Stimulated activated CD4-positive, alpha-beta T cell treated with anti-CD3 and anti-CD28 coated beads, Interleukin-1b, Interleukin-23, amount 100 ng/mL, for 48 hours (primary cell): ENCODE data around the gene CCDC187.

ENCODE experiments used
- DNase-seq: peaks from one replicate; pipeline ENCODE4 v3.0.0-alpha.2; 2020

Gene CCDC187

DNA sequence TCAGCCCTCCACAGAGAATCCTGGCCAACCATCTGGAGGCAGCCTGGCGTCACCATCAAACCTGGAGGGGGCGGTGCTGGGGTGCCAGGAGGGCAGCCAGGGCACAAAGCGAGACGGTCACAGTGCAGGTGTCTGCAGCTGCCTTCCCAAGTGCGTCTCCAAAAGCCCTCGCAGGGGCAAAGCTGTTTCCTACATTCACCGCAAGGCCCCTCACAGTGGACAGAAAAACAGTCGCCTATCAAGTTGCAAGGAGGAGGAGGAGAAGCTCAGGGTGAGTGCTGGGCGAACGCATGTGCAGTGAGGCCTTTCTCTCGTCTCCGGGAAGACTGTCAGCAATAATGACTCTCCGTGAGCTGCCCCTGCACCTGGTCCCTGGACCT is 81.0 kb downstream of the CCDC187 start:
- no peak for DNase-seq

DNA sequence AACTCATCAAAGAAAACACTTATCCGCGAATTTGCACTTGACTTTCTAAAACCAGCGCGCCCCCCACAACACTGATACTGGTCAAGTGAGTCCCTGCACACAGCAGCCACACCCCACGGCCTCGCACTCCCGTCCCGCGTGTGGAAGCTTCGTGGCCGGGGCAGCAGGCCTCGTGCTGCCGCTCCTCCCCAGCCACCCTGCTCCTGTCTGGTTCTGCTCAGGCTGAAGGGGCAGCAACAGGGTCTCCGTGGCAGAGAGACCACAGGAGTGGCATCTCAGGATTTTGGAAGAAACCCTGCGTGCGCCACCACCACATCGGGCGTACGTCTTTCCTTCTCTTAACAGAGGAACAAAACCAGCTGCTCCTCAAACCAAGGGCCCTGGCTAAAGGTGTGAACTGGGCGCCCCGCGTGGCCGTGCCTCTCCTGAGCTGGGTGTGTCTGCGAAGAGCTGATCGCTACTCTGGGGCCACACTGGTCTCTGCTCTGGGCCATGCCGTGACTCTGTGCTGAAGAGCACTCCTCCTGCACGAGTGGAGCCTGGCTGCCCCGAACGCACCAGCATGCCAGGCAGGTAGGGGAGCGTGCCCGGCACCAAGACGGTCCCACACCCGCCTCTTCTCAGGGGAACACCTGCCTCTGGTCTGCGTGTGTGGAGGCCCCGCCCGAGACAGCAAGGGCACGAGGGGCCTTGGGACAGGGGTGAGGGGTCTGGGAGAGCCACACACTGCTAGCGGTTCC is 81.6 kb downstream of the CCDC187 start:
- DNase-seq: no peak

DNA sequence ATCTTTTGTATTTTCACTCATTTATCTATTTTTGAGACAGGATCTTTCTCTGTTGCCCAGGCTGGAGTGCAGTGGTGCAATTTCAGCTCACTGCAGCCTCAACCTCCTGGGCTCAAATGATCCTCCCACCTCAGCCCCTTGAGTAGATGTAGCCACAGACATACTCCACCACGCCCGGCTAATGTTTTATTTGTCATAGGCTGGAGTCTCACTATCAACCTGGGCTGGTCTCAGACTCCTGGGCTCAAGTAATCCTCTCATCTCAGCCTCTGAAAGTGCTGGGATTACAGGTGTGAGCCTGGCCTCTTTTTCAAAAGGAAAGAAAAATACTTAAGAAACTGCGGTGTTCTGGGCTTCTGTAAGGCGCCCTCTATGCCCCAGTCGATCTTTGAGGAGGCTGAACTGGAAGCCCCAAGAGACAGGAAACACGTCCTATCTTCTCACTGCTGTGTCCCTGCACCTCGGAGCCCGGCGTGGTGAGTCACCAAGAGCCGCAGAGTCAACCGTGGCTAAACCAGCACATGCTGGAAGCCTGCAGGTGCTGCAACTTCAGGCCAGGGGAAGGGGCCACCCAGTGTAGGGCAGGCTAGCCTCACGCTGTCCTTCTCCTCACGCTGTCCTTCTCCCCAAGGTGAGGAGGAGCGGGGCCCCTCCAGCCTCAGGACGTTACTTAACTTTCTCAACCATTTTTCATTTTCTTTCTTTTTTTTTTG is 83.7 kb downstream of the CCDC187 start:
- no peak for DNase-seq

DNA sequence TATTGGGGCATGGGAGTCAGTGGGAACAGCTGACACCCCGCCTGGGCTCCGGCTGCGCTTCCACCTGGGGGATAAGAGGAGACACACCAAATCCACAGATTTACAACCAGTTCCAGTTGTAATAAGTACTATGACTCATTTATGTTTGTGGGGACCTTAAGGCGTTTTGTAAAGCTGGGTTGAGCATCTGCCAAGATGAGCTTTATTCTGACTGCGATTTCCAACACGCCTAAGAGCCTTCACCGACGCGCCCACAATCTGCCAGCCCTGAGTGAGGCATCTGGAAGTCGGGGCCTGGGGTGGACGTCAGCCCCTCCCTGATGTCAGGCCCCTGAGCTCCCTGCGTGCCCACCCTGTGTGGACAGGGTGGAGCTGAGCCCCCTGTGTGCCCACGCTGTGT is 84.6 kb downstream of the CCDC187 start:
- no peak for DNase-seq

DNA sequence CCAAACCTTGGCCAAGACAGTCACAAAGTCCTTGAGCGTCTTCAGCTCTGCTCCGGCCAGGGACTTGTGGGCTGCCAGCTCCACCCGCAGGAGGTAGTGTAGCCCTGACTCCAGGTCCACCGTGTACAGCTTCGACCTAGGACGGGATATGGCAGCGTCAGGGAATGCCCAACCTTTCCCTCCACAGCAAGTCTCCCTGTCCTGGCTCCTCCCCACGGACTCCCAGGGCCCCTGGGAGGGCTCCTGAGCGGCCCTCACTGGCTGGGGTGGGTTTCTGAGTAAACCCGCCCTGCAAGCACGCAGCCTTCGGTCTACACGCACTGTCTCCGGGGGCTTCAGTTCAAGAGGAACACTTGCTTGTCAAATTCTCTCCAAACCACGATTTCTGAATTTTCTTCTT is 85.2 kb downstream of the CCDC187 start:
- DNase-seq: no peak

DNA sequence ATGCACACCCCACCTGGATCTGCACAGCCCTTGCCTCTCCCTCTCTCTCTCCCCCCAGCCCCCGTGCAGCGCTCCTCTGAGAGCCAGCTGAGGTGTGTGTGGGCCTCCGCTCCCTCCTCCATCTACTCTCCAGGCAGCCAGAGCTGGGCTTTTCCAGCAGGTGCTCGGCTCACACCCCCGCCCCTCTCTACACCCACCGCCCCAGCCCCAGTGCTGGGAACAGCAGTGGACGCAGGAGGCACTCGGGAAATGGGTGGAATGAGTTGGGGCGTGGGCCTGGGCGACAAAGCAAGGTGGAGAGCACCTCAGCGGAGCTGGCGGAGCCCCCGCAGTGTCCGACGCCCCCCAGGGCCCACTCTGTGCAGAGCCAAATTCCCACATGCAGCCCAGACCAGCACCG is 85.6 kb downstream of the CCDC187 start:
- DNase-seq: no peak

DNA sequence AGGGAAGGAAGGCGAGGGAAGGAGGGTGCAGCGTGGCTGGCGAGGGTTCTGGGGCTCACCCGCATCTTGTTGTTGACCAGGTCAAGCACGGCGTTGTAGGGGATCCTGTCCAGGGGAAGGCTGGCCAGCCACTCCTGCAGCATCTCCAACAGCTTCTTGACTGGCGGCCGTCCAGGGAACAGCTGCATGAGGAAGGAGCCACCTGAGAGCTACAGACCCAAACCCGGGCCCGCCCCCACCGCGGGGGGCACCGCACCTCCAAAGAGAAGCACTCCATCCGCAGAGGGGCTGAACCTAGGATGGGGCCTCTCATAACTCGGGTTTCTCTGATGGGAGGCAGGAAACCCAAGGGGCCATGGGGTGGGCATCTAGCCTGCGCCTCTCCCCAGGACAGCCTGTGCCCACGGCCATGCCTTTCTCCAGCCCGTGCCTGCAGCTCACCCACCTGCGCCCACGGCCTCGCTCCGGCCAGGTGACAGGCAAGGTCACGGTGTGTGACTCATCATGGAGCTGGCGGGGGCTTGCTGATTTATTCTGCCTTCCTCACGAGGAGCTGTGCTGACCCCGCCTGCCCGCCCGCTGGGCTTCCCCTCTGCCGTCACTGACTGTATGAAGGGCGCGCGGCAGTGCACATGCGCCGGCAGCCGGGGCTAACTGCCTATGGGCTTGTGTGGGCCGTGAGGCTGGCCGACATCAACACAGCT is 87.2 kb downstream of the CCDC187 start:
- DNase-seq: no peak

DNA sequence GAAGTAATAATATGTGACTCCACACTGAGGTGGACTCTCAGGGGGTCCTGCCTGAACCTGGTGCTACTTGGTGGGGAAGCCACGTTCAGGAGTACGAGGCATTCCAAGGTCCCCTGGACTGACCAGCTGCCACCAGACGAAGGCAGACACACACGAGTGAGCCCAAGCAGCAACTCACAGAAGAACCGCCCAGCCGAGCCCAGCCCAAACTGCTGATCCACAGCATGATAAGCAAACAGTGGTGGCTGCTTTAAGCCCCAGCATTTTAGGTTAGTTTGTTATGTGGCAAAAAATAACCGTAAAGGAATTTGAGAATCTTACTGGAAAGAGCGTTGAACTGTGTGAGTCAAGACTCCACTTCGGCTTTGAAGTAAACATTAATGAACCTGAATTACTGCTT is 90.2 kb downstream of the CCDC187 start:
- no peak for DNase-seq

DNA sequence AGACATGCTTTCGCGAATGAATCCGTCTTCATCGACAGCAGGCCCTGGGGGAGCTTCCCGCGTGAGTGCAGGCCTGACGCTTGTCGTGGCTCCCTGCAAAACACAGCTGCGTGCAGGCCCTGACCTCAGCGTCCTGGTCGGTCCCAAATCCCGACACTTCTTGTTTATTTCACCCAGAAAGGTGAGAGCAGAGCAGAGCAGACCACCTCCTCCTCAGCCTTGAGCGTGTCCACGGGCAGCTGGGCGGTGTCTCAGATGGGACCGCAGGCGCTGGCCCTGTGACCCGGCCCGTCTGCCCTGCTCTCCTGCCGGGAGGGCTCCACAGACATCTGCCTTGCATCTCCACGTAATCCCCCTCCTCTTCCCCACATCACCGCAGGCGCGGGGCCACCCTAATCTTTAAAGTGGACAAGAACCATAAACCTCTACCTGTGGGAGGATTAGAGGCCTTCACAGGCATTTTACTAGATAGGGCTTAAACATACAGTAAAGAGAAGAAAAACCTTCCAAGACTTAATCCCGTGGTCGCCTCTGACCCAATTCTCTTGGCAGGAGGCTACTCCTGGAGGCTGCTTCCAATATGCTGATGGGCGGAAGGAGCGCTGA is 91.4 kb downstream of the CCDC187 start:
- DNase-seq: no peak

DNA sequence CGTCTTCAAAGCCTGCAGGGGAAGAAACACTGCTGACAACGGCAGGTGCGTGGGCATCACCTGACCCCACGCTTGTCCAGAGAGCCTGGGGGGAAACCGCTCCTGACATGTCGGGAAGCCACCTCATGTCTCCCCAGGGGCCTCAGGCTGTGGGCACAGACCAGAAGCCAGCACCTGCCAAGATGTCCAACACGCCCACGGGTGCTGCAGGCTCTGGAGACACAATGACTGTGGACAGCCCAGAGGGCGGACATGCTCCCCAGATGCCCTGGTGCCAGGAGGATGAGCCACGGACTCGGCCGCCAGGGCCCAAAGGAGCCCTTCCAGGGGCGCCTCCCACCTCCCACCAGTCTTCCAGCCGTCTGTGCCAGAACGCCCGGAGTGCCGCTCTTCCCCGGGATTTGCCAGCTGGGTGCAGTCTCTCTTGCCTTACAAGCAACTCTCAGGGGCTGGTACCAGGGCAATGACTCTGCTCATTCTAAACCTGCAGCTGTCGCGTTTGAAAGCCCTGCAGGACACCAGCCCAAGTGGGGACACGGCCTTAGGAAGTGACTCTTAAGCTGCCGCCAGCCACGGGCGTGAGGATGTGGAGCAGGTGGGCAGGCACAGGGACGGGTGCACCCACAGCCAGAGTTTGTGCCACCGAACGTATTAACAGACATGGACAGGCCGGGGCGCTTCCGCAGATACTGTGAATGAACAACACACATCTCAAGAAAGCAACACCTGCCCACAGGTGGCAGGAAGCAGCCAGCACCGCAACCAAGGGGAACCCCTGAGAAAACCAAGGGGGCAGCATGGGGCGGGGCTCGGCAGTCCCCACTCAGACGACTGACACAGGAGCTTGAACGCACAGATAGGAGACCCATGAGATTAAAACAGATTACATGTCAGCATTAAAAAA is 92.2 kb downstream of the CCDC187 start:
- no peak for DNase-seq

DNA sequence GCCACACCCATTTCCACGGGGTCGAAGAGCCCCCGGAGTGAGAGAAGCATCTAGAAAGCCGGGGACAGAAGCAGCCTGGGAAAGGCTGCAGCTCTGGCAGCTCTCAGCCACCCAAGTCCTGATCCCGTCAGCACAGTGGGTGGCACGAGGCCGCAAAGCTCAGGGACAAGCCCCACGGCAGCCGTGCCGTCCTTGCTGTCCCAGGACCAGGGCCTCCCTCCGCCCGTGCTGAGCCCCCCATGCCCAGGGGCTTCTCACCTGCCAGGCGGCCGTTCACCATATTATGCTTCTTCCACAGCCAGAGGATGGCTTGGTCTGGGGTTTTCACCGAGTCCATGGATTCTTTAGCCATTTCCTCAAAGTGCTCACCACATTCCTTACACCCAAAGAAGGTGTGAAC is 92.9 kb downstream of the CCDC187 start:
- no peak for DNase-seq

DNA sequence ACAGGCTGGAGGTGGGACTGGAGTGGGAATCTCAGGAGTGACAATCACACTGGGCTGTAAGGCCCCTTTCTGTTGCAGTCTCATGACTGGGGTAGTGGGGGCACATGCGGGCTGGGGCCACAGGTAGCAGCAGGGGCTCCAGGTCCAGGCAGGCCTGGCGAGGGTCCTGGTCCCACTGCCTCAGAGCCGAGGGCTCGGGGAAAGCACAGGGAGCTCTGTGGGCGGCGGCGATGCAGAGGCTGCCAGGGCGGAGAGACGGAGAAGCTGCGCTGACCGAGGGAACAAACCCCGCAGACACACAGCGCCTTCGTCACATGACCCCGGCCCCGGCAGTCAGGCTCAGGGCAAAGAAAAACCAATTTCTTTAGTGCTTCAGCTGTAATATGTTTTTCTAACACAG is 93.6 kb downstream of the CCDC187 start:
- DNase-seq: no peak

DNA sequence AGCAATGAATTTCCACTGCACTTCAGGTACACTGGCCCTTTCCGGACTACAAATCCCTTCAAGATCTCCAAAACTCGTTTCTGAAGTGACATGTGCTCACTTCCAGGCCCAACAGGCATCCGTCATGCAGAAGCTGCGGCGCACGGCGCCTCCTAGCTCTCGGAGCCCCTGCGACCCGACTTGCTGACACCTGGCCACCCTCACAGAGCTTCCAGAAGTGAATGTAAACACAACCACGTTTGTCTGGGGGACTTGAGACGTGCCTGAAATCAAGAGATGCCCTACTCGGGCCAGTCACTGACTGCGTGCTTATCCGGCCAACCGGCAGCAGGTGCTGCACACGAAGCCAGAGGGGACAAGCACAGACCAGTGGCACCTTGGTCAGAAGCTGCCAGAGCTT is 94.1 kb downstream of the CCDC187 start:
- no peak for DNase-seq

DNA sequence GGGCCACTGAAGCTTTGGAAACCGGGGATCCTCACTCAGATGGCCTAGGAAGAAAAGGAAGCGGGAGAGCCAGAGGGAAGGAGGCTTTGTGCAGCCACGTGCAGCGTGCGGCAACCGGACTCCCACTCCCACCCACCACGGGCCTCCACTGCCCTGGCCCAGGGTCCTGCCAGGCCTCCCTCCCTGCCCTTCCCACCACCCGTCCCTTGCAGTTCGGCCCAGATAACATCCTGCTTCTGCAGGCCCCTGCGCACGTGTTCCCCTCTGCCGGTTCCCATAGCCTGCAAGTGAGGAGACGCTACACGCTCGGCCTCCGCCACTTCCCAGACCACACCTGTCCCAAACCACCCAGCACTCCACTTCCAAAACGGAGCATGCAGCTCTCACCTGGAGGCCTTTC is 94.7 kb downstream of the CCDC187 start:
- DNase-seq: no peak

DNA sequence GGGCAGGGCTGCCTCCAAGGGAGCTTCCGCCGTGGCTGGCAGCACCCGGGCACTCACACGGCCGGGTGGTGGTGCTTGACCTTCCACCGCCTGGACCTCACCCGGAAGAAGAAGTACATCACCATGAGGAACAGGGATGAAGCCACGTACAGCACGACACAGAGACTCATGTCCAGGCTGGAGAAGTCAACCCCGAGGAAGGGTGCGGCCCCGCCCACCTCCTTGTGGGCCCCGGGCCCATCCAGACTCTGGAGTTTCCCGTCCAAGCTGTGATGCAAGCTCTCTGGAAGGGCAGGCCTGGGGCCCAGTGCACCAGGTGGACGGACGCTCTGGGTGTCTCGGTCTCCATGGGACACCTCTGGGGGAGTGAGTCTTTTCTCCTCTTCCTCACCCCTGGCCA is 95.2 kb downstream of the CCDC187 start:
- DNase-seq: no peak

DNA sequence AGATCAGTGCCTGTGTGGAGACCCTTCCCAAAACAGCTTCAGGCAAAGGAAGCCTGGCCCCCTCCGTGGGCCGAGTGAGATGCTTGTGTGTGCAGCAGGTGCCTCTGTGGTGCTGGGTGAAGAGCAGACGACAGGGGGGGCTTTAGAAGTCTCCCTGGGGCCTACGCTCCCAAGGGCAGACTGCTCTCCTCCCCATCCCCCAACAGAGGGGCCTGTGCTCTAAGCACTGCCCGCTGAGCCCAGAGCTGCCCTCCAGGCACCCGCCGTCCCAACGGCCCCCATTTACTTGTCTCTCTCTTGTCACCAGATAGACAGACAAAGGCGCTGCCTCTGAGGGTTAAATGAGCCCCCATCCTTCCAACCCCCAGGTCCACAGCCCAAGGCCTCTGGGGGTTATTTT is 96.3 kb downstream of the CCDC187 start:
- no peak for DNase-seq

DNA sequence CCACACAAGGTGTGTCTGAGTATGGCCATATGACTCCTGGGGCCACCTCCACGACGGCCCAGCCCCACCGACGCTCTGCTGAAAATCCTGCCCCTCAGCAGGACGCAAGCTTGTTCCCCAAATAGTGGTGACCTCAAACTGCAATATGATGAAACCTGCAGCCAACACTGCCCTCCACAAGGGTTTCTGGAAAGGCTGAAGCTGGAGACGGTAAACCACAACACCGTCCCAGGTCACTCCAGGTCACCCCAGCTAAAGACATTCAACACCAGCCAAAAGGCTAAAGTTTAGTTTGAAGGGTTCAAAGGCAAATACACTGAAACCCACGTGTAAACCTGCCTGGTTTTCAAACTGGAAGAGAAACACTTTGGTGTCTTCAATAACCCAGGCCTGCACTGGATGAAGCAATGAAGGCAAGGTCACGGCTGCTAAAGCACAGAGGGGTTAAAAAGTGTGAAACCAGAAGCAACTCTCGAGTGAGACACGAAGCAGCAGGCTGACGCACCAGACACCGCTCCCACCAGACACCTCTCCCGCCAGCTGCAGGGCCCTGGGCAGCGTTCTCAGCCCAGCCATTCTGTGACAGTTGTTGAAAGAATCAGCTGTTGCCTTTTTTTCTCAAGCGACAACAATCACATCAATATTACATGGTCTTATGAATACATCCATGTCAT is 97.2 kb downstream of the CCDC187 start:
- no peak for DNase-seq

DNA sequence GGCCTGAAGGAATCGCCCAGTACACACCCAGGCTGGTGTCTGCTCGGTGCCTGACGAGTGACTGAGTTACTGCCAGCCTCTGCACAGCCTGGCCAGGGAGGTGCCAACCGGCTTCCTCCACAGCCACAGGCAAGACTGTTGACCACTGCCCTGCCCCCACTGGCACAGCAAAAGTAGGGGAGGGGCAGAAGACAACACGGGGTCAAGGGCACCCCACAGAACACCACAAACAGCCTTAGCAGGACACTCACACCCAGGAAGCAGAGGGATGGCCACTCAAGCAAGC is 98.2 kb downstream of the CCDC187 start:
- no peak for DNase-seq

DNA sequence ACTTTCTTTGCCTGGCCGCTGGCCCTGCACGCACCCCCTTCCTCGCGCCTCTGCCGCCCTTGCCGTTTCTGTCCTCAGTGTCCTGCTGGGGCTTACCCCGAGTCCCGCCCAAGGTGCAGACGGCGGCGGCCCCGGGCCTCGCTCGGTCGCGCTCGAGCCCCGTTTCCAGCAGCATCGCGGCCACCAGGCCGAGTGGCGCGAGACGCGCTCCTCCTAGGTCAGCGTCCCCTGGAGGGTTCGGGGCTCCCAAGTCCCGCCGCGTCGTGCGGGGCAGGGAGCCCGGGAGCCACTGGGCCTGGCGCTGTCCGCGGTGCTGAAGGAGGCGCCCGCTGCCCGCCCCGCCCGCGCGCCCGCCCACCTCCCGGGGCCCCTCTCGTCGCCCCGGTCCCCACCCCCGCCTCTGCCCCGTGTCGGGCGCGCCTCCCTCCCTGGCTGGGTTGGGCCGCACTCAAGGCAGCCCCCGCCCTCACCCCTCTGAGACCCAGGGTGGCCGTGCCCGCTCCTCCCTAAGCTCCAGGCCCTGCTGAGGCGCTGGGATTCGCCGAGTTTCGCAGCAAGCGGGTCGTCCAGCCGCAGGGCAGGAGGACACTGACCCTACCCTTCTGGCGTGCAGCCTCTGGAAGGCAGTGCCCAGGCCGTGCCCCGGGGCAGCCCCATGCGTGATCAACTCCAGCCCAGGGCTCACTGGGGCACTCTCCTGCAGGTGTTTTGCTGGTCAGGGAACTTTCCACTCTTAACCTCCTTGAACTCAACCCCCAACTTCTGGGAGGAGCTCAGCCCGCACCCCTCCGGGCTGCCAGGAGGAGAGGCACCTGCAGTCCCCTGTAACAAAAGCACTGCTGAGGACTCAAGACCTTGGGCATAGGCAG is 98.8 kb downstream of the CCDC187 start, which contains the start of gene LHX3:
TSS of gene LHX3 (minus strand) at position 291 of the 869 bp plus-strand sequence. CDS start at position 175, 116 bp downstream.
- DNase-seq: no peak

DNA sequence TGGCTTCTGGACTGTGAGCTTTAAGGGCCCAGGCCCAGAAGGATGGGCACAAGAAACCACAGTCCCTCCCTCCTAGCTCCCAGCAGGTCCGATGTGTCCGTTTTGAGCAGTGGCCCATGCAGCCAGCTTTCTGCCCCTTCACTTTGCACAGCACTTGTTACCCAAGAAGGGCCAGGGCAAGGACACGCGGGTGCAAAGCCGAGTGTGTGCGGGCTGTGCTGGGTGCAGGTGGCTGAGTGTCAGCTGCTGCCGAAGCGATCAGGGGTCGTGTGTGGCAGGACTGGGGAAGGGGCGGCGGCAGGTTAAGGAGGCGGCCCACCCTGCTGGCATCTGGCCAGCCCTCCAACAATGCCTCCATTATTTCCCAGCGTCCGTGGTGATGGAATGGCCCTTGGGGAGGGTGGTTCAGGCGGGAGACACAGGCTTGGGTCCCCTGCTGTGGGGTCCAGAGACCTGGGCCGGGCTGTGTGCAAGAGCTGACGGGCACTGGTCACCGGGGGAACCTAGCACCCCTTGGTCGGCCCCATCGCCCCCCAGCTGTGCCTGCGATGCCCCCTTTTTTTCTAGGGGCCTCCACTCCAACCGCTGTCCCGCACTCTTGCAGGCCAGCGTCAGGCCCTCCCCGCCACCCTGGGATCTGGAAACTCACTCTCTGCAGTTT is 99.6 kb downstream of the CCDC187 start:
- no peak for DNase-seq
